GM12865 (cell line): ENCODE data around the gene PTPN2.

ENCODE experiments used
- DNase-seq: peaks from one replicate; pipeline ENCODE4 v3.0.0; 2010; ENCODE audit warnings: low read depth
- H3K4me3 ChIP-seq: 2 replicates; pipeline ENCODE4 v1.5.1; 2011; ENCODE audit warnings: mild to moderate bottlenecking, low read depth, low read length, control low read depth
- TF ChIP-seq, protein P1 (sequence below): IDR thresholded peaks from 2 replicates; pipeline ENCODE4 v1.5.1; 2011; ENCODE audit warnings: low read length, control low read depth, low read depth, inconsistent platforms; ENCODE audit not compliant: insufficient read depth; ENCODE audit errors: missing control alignments

Gene PTPN2

DNA sequence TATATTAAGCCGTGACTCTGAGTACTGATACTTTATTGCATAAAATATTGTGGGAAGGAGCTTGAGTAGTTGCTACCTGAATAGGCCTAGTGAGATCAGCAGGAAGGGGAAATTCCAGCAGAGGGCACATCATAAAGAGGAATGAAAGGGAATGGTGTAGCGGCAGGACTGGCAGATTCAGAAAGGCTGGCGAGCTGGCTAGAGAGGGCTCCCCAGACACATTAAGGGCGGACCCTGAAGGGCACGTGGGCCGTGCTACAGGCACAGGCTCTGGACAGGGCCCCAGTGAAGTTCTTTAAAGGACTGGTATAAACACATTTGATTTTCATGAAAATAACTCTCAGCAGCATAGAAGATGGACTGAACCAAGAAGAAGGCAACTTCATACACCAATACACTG lies 43.0 kb downstream of the PTPN2 start:
- DNase-seq, result no peak
- TF ChIP-seq, protein P1, sequence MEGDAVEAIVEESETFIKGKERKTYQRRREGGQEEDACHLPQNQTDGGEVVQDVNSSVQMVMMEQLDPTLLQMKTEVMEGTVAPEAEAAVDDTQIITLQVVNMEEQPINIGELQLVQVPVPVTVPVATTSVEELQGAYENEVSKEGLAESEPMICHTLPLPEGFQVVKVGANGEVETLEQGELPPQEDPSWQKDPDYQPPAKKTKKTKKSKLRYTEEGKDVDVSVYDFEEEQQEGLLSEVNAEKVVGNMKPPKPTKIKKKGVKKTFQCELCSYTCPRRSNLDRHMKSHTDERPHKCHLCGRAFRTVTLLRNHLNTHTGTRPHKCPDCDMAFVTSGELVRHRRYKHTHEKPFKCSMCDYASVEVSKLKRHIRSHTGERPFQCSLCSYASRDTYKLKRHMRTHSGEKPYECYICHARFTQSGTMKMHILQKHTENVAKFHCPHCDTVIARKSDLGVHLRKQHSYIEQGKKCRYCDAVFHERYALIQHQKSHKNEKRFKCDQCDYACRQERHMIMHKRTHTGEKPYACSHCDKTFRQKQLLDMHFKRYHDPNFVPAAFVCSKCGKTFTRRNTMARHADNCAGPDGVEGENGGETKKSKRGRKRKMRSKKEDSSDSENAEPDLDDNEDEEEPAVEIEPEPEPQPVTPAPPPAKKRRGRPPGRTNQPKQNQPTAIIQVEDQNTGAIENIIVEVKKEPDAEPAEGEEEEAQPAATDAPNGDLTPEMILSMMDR, result no peak
- H3K4me3 ChIP-seq, result no peak overlapping the region

- peak overlapping the region; percentile 22 for H3K4me3 ChIP-seq
- DNase-seq, result peak; percentile 38
- TF ChIP-seq, protein P1, result no peak
Measured at GRCh38 chr18:12840382-12840781, 43.7 kb downstream of the PTPN2 start.

- H3K4me3 ChIP-seq, result peak overlapping the region; percentile 40
- TF ChIP-seq, protein P1, result no peak
- DNase-seq, result peak; percentile 85
Measured at GRCh38 chr18:12839526-12840196, 44.4 kb downstream of the PTPN2 start.

DNA sequence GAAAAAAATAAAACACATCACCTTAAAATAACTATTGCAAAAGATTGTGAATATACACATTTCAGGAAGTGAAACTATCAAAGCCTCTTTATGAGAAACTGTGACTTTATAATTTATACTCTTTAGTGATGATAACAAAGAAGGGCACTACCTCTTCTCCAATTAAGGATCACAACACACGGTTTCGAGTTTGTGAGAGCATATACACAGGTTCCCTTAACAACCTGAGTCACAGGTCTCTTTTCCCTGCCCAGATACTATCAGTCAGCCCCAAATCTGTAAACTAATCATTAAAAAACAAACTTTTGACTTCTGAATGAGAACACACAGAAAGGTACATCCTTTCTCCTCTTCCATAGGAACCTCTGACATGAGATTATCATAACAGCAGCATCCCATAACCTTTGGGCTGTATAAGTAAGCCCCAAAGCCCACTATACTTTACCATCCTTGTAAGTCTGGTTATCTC lies 44.9 kb downstream of the PTPN2 start:
- H3K4me3 ChIP-seq, result peak overlapping the region; percentile 40
- TF ChIP-seq, protein P1, result no peak
- peak; percentile 75 for DNase-seq

GRCh38 chr18:12838178-12838634 lies 45.8 kb downstream of the PTPN2 start:
- peak overlapping the region; percentile 22 for H3K4me3 ChIP-seq
- peak; percentile 50 for DNase-seq
- TF ChIP-seq, protein P1, result no peak

- no peak for DNase-seq
- peak overlapping the region; percentile 22 for H3K4me3 ChIP-seq
- TF ChIP-seq, protein P1, result no peak
Measured at GRCh38 chr18:12837747-12838146, 46.3 kb downstream of the PTPN2 start.

GRCh38 chr18:12836551-12836950 lies 47.5 kb downstream of the PTPN2 start:
- TF ChIP-seq, protein P1, result no peak
- no peak for DNase-seq
- H3K4me3 ChIP-seq, result no peak overlapping the region
